ENCODE results near the gene PSORS1C2.

Gene PSORS1C2

DNA sequence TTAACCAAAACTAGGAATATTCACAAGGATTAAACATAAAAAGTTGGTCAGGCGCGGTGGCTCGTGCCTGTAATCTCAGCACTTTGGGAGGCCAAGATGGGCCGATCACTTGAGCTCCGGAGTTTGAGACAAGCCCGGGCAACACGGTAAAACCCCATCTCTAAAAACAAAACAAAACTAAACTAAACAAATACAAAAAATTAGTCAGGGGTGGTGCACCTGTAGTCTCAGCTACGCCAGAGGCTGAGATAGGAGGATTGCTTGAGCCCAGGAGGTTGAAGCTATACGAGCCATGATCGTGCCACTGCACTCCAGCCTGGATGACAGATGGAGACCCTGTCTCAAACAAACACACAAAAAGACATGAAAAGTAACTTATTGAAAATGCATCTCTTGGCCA, 3.2 kb downstream of the PSORS1C2 start:
- DNase-seq: no peak

DNA sequence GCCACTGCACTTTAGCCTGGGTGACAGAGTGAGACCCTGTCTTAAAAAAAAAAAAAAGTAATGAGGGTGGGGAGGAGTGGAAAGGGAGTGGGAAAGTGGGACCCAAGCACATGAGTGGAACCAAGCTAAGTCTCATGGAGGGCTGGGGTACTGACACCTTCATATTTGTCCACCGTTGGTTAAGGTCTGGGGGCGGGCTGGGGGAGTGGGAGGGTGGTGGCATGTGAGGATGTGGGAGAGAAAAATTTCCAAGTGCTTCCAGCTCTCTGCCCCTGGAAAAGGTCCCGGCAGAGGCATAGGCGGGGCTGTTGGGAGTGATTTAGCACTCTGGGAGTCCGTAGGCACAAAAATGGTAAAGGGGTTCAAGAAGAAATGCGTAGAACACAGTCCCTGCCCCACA, 6.1 kb downstream of the PSORS1C2 start:
- DNase-seq: no peak

DNA sequence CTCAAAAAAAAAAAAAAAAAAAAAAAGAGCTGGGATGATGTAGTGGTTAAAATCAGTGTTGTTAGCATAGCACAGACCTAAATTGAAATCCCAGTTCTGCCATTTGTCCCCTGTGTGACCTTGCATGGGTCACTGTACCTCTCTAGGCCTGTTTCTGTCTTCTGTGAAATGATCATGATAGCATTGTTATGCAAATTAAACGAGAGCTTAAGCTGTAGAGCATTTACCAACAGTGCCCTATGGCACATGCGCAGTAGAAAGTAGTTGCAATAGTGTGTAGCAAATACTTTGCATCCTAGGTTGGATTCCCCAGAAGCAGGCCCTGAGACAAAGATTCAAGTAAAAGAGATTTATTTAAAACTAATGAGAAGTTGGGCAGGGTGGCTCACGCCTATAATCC, 7.3 kb downstream of the PSORS1C2 start:
- no peak for DNase-seq

DNA sequence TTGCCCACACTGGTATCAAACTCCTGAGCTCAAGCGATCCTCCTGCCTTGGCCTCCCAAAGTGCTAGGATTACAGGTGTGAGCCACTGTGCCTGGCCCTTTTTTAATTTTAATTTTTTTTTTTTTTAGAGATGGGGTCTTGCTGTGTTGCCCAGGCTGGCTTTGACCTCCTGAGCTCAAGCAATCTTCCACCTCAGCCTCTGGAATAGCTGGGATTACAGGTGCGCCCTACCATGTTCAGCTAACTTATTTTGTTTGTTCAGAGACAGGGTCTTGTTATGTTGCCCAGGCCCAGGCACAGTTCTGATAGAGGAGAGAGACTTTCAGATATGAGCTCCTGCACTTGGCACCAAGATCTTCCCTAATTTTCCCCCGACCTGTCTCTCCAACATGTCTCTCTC, 8.1 kb downstream of the PSORS1C2 start:
- no peak for DNase-seq

DNA sequence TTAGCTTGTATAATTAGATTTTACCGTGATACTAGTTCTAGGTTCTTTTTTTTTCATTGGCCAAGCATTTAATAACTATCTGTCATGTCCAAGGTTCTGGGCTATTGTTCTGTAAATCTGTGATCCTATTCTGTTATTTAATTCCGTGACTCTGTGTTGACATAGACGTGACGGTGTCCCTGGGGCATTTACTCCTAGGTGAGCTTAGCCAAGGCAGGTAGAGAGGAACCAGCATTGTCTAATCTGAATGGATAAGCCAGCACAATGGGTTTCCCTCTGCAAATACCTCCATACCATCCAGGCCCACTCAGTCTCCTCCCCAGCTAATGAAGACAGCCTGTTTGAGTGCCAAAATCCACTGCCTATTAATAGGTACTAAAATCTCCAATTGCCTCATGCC, 9.7 kb downstream of the PSORS1C2 start:
- no peak for DNase-seq

DNA sequence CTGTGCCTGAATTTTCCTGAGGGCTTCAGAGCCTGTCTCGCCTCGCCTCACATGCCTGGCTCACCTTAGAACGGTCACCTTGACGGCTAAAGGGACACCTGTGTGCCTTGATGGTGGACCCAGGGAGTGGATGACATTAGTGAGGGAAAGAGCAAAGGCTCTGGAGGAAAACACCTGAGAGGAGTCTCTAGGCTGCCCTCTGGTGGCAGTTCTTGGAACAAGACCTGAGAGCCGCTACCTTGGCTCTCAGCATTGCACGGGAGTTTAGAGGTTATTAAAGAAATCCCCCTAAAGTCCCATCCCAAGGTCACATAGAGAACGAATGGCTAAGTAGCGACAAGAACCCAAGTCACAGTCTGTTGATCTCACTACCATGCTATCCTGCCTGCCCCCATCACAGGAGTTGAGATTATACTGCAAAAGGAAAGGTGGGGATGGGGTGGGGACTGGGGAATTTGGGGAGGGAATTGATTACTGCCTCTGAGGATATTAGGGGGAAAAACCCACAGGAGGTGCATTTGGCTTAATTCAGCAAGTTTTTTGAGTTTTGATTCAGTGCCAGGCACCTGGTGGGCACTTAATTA, 10.7 kb downstream of the PSORS1C2 start:
- DNase-seq: peak in 1 of 2 experiments; percentile 36

DNA sequence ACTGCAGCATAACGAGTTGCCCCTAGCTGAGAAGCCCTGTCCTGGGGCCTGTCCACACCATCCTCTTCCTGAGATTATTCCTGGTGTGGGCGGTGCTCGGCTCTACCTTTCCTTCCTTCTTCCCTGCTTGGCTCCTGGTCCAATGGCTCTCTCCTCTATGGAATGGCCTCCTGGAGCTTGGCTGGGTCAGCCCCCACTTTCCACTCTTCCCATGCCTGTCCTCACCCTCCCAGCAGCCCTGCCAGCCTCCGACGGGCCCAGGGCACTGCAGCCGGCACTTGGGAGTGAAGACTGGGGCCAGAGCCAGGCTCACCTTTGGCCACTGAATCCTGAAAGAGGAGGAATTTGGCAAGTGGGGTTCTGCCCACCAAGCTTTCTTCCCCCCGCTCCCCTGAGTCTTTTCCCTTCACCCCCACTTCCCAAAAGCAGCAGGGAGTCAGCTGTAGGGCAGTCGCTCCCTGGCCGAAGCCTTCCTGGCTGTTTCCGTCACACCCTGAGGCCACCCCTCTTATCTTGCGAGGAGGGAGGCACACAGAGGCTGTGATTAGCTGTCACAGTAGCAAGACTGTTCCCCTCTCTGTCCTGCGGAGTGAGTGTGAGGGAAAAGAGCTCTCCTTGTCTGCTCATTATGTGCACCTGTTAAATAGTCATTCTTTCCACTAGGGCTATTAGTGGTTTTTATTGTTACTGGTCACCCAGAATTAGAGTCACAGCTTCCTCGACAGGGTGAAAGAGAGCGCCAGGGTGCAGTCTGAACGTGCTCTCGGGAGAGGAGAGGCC, 12.3 kb downstream of the PSORS1C2 start:
- no peak for DNase-seq

DNA sequence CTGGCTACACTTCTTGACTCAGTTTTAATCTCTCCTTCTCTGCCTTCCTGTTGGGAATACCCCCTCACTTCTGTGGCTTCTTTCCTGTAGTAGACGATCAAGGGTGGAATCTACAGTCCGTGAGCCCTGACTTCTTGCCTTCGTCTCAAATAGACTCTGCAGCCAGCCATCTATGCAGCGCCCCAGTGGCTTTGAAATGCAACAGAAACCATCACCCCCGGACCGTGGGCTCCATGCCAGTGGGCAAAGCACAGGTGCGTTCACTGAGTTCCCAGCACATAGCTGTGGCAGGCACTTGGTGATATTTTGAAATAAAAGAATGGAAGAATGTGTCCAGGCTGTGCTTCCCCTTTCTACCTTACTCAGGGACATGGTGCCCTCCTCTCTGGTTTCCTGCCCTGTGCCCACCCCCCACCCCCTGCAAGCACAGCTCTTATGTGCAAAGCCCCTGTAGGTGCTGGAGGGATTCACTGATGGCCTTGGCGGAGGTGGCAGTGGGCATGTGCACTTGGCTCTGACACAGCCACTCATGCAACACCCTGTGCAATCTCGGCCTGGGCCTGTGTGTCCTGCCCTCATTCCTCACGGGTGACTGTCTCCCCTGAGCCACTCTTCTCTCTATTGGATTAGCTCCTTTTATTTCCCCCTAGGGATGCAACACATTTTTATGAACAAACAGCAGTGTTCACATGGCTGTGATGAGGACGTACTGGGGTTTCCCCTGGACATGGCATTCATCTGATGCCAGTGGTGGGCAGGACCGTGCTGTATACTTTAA, 13.1 kb downstream of the PSORS1C2 start:
- no peak for DNase-seq

DNA sequence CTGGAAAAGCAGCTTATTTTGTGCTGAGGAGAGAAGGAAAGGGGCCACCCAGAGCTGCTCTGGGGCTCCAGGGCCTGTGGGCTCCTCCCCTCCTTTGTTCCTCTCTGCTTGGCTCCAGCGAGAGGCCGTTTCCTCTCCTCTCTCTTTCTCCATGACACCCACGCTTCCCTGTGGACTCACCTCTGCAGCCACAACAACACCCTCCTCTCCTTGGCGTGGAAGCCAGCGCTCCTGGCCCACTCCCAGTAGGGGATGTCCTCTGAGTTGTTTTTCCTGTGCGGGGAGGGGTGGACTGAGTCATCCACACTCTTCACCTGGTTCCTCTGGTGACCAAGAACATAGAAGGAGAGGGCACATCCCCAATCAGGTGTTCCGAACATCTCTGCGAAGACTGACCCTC, 13.7 kb downstream of the PSORS1C2 start:
- DNase-seq: no peak

DNA sequence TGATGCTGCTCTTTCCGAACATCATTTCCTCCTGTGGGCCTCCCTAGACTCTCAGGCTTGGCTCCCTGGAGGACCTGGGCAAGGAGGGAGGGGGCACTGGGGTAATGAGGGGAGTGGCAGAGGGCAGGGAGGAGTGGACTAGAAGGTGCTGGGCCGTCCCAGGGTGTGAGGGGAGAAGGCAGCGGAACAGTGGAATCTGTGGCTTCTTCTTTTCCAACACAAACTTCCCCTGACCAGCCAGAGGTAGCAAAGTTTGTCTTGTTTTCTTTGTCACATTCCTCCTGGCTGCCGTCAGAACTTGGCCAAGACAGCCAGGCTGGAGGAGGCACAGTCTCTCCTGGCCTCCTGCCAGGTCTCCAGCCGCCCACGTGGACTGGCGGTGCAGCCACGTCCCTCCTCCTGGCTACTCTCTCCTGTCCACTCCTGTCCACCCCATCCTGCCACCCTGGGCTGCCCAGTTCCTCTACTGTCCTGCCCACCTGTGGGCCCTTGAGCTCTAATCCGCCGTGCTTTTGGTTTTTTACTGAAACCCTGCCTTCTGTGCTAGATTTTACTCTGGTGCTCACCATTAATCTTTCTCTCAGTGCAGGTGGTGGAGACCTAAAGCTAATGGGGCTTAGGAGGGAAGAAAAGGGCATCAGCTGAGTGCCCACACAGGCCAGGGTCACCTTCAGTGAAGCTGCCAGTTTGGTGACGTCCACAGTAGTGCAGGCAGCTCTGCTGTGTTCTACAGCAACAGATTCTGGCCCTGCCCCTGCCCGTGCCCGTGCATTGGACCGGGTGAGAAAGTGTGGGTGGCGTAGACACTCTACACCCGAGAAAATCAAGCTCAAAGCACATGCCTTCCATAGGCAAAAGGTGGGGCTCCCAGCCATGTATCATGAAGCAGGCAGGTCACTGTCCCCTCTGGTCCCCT, 15.8 kb downstream of the PSORS1C2 start:
- no peak for DNase-seq

DNA sequence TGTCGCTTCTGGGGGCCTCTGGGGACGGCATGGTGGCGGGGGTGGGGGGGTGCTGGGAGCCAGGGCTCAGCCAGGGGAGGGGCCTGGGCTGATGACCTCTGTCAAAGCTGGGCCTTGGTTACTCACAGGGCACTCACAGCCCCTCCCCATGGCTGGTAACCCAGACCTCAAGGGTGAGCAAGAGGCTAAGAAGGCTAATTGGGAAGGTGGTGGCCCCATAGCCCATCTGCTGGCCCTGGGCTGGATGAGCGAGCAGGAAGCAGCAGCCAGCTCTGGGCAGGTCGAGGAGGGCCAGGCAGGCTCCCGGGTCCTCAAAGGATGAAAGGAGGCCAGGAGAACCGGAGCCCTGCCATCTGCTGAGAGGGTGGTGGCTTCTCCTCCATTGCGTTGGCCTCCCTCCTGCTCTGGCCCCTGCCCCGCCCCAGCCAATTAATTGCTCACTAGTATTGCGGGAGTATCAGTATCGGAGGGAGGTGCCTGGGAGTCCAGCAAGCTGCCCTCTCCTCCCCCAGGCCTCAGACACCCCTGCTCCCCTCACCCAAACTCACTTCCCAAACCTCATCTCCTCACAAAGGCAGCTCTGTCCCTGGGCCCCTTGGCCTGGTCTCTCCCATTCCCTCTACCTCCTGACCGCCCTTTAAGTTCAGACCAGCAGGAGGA, 17.6 kb downstream of the PSORS1C2 start:
- no peak for DNase-seq

DNA sequence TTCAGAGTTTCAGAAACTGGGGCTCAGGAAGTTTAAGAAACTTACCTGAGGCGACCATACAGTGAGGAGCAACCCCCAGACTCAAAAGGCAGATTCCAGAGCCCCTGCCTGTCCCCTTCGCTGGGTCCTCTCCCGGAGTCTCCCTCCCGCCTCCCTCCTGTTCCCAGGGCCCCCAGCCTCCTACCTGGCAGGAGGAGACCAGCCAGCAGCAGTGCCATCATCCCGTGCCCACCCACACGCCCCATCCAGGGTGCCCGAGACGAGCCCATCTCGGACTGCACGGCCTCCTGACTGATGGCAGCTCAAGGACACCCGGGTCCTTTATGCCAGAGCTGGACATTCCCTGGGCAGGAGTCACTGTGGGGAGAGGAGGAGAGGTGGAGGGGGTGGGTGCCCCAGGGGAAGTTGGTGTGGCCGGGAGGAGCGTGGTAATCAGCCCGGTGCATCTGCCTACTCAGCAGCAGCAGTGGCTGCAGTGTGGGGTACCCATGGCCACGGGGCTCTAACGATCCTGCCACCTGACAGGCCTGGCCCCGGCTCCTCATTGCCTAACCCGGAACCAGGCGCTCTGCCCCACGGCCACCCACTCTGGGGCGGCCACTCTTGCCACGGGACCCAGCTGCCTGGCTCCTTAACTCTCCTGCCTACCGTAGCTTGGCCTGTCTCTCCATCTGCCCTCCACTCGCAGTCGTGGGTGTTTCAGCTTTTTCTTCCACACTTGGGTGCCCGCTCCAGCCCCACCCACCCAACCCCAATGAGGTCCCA, 18.5 kb downstream of the PSORS1C2 start, which contains the start of gene CDSN:
CDSN (minus strand) TSS at position 296 of the 765 bp plus-strand sequence; CDS start at position 269, 27 bp downstream.
- DNase-seq: no peak

DNA sequence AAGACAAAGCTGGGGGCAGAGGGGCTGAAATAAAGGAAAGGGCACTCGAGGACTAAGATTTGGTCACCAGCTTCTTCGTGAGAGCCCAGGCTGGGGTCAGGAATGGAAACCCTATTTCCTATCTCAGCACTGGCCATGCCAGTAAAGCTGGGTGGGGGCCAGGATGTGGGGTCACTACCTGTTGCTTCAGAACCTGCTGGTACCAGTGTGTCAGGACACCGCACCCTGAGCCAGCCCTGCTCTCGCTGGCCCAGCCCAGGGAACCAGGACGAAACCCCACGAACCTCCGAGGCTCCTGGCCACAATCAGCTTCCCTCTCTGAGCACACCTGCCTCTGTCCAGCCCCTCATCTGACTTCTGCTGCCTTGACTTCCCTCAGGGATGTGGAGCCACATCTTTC, 20.7 kb downstream of the PSORS1C2 start:
- no peak for DNase-seq

DNA sequence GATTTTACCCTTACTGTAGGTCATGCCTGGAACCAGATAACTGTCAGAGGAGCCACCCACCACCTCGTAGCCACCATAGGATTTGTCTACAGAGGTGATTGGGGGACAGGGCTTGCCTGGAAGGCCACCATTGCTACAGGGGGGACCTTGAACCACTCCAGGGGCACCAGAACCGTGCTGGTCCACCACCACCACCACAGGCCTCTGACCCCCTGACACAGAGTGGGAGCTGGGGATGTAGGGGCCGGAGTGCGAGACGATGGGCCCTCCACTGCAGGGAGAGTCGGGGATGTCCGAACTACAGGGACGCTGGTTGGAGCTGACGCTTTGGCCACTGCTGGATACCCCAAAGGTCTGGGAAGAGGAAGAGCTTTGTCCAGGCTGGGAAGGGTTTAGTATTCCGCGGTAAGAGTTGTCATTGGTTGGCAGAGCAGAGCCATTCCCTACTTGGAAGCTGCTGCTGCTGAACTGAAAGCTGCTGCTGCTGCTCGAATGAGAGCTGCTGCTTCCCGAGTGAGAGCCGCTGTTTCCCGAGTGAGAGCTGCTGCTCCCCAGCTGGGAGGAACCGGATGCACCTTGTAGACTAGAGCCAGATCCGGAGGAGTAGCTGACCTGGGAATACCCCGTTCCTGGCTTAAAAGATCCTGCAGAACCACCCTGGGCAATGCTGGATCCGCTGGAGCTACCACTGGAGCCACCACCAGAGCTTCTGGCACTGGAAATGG, 22.0 kb downstream of the PSORS1C2 start:
- no peak for DNase-seq

DNA sequence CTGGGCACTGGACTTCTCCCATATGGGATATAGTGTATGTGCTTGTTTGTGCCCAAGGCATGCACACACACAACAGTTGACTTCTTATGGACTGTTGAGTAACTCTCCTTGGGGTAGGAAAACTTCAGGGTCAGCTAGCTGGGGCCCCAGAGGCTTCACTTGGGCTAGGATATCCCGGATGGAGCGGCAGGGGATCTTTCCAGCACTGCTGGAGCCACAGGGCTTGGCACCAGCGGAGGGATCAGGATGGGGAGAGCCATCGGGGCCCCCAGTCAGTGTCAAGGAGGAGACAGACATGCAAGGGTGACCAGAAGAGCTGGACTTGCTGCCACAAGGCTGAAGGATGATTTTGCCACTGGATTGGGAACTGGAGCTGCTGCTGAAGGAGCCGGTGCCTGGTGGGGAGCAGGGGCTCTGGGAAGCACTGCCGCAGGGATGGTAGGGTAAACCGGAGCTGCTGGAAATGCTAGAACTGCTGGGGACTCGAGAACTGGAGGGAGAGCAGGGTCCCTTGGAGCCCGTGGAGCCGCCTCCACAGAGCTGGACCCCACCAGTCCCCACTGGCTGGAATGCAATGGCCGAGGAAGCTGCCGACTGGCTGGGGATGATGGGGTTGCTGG, 22.8 kb downstream of the PSORS1C2 start:
- DNase-seq: no peak

DNA sequence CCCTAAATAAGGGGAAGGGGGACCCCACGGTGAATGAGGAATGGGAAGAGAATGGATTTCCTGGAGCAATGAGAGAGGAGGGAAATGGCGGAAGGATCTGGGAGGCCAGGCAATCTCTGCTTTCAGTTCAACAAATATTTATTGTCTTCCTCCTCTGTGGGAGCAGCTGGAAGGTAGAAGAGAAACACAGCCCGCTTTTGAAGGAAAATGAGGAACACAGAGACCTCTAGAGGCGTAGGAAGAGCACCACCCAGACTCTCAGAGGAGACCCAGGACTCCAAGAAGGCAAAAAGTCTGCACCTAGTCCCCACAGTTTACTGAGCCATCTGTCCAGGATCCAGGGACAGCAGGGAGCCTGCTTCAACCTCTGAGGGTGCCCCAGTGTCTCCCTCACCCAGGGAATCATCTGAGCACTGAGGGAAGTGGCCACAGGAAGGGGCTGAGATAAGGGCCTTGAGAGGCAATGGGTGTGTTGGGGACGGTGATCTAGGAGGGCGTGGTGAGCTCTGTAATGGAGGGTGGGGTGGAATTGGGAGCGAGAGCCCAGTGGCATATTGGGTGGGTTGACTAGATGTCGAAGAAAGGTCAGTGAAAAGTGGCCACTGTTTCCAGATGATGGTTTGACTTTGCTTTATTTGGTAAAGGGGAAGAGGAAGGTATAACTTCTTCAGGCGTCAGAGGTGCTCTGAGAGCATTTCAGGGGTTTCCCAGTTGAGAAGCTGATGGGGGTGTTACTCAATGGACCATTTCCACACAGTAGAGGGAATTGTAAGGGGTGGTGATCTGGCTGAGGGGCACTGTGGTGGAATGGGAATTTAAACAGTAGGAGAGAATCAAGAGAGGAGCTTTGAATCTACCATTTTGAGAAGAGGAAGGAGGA, 23.7 kb downstream of the PSORS1C2 start:
- no peak for DNase-seq

DNA sequence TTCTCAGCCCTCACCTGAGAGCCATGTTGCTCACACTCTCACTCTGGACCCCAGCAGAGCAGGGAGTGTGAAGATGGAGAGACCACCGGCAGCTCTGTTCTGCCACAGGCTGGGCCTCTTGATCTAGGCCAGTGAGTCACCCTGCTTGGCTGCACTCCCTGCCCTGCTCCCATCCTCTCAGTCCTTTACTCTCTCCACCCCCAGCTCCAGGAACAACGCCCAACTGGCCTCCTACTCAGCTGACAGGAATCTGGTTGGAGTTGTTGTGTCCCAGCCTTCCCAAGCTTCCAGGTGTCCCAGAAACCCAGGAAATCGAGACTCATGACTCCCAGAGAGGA, 24.4 kb downstream of the PSORS1C2 start, which contains the start of gene PSORS1C1:
PSORS1C1 (plus strand) TSS at position 260 of the 338 bp plus-strand sequence. CDS start 14,833 bp downstream, outside the sequence.
- no peak for DNase-seq

DNA sequence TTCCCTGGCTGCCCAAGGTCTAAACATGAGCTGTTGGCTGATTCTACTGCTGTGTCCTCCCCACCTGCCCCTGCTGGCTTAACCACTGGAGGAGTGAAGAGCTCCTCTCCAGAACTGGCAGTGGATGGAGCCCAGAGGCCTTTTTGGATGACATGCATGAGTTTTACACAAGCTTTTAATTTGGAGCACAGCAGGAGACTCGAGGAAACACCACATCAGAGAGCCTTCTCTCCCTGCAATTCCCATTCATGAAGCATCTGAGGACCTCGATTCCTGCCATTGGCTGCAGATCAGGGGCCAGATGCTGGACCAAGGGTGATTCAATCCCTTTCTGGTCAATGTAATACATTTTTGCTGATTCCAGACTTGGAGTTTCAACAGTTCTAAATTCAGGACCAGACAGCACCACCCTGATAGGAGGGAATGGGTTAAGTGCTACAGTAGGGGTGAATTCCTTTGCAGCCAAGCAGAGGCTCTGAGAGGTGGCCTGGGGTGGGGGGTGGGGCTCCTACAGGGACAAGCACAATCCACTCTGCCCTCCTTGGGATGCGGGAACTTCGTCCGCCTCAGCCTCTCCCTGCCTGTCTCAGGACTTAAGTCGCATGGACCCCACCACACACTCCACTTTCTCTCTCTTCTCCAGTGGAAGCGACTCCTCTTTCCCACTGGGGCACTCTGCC, 24.9 kb downstream of the PSORS1C2 start:
- no peak for DNase-seq

DNA sequence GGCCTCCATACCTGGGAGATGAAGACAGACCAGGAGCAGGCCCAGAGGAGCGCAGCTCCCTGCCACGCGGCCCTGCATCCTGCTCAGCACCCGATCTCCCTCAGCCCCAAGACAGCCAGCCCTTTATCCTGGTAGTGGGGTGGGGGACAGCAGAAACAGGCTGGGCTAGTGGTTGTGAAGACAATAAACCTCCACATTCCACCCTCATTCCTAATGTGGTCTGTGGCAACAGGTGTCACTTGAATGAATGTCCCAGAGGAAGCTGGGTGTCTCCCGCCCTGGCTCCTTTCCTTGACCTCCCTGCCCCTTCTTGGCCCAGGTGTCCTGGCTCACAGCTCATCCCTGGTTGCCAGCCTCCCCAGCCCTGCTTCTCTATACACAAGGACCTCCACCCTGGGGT, 26.4 kb downstream of the PSORS1C2 start, which contains the start of gene C6orf15:
C6orf15 (minus strand) TSS at position 98 of the 400 bp plus-strand sequence; CDS start at position 78, 20 bp downstream.
- no peak for DNase-seq

All from SHP77 (cell line).